ENCODE results near the gene WDPCP. TPM values are rescaled to one million over a fixed set of nuclear protein-coding genes. Genes with fewer than 3 reads are reported as not detected.

The WDPCP gene
- total and polyA plus RNA-seq, 2 donors (not counting 1 experiment from before 2014, with no cell fraction given) = 5.6 to 22.8 TPM

DNA sequence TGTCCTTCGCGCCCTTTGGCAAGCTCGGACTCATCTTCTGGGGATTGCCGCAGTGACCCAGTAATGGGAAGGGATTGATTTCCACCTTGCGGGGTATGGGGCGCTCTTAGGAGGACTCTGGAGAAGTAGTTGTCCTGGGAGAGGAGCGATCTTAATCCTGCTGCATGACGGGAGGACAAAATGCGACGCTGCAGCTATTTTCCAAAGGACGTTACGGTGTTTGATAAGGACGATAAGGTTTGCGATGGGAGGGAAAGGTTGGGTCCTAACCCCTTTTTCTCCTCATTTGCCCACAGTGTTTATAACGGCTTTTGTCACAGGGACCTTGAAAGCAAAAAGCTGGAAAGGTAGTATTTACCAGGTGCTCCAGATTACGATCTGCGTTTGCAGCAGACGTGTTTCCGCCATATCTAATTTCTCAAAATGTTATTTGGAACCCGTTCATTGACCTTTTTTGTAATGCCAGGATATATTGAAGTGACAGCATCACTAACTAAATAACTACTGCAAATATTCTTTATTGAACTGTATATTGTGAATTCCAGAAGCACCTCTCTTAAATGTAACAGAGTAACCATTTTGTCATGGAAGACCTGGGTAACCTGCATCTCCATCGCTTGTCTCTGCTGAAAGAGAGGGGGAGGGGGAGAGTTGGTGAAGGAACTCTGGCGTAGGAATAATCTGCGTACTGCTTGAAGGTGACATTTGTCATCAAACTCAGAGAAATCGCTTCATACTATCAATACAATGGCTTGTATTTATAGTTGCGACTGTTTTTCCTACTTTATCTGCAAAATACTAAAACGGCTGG is 1.1 kb upstream of the WDPCP start:
- Mint-ChIP-seq H3K4me3 (peak overlapping the region; percentile 91), H3K4me1 (peaks cover 40% of the 10 kb centered on the region), H3K9me3 (ENCODE audit: insufficient read depth) (no peaks in the 10 kb centered on the region), H3K27ac (peak overlapping the region; percentile 93), H3K27me3 (no peaks in the 10 kb centered on the region)
- peak overlapping the region; percentile 93 to 98 (median 94) for H3K4me3 ChIP-seq (ENCODE audit: control extremely low read depth in 1 of 5, extremely low read depth in 1 of 5, insufficient read depth in 1 of 5, low read depth in 2 of 5, low read length in 4 of 5)
- H3K27me3 ChIP-seq (replicated peaks in 1 of 4; ENCODE audit: control extremely low read depth in 1 of 4, control insufficient read depth in 3 of 4, insufficient read depth in 4 of 4, low read length in 3 of 4) = no peaks in the 10 kb centered on the region
- no peaks in the 10 kb centered on the region for H4K20me1 ChIP-seq (ENCODE audit: control insufficient read depth, insufficient read depth, low read length, poor library complexity, severe bottlenecking)
- POLR2A ChIA-PET = interaction anchor here (1.8 to 2.2 kb wide), 2 partner anchors 251 to 884 kb away, joined by 6 to 14 read pairs; partner anchors contain the start of genes EHBP1 and UGP2
- TF ChIP-seq, protein P1, sequence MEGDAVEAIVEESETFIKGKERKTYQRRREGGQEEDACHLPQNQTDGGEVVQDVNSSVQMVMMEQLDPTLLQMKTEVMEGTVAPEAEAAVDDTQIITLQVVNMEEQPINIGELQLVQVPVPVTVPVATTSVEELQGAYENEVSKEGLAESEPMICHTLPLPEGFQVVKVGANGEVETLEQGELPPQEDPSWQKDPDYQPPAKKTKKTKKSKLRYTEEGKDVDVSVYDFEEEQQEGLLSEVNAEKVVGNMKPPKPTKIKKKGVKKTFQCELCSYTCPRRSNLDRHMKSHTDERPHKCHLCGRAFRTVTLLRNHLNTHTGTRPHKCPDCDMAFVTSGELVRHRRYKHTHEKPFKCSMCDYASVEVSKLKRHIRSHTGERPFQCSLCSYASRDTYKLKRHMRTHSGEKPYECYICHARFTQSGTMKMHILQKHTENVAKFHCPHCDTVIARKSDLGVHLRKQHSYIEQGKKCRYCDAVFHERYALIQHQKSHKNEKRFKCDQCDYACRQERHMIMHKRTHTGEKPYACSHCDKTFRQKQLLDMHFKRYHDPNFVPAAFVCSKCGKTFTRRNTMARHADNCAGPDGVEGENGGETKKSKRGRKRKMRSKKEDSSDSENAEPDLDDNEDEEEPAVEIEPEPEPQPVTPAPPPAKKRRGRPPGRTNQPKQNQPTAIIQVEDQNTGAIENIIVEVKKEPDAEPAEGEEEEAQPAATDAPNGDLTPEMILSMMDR (IDR thresholded peaks at IDR 0.05) = no peak
- peak overlapping the region; percentile 92 for H3K4me2 ChIP-seq (replicated peaks; ENCODE audit: low read depth, low read length, poor library complexity, severe bottlenecking)
- peak overlapping the region; percentile 96 for H3K9ac ChIP-seq (ENCODE audit: low read length)
- CTCF ChIA-PET = interaction anchor here (0.8 to 1.3 kb wide), 4 partner anchors 11 to 268 kb away, joined by 3 to 6 read pairs (median 4); partner anchors contain the start of gene UGP2
- intact Hi-C loops (cut with micrococcal nuclease) = loop anchor here (2.0 to 10.0 kb wide), 7 partner anchors 428 to 1897 kb away; partner anchors contain the start of genes AFTPH, COMMD1, EHBP1 and SPRED2
- peak overlapping the region; percentile 98 for H2AFZ ChIP-seq (ENCODE audit: insufficient read depth, low read depth, low read length, poor library complexity, severe bottlenecking)
- peak; percentile 12 for DNase-seq
- WGBS (ENCODE audit: insufficient coverage) = 0% methylated on average over 14 of the region's 26 CpGs
- ATAC-seq (ENCODE audit: low read depth) = no peak
- peaks cover 14 to 19% of the 10 kb centered on the region in 2 donors for H3K4me1 ChIP-seq (ENCODE audit: control insufficient read depth in 2 of 2, insufficient read depth in 2 of 2, low read length in 2 of 2)
- H3K9me3 ChIP-seq (ENCODE audit: control extremely low read depth in 1 of 3, control insufficient read depth in 2 of 3, insufficient read depth in 1 of 3, low read length in 2 of 3) = no peaks in the 10 kb centered on the region
- H3K27ac ChIP-seq (ENCODE audit: low read length in 2 of 2) = peak overlapping the region; percentile 93 to 94
- peaks cover 0 to 10% of the 10 kb centered on the region in 2 experiments for H3K36me3 ChIP-seq (replicated peaks in 1 of 2; ENCODE audit: control extremely low read depth in 1 of 2, control insufficient read depth in 1 of 2, extremely low read depth in 1 of 2, insufficient read depth in 2 of 2, low read length in 1 of 2)
- peaks cover 62% of the 10 kb centered on the region for H3K79me2 ChIP-seq (ENCODE audit: control insufficient read depth, insufficient read depth, low read length)

Measured in B cell (primary cell).